ENCODE measurements around the gene TMOD3.

Gene TMOD3

DNA sequence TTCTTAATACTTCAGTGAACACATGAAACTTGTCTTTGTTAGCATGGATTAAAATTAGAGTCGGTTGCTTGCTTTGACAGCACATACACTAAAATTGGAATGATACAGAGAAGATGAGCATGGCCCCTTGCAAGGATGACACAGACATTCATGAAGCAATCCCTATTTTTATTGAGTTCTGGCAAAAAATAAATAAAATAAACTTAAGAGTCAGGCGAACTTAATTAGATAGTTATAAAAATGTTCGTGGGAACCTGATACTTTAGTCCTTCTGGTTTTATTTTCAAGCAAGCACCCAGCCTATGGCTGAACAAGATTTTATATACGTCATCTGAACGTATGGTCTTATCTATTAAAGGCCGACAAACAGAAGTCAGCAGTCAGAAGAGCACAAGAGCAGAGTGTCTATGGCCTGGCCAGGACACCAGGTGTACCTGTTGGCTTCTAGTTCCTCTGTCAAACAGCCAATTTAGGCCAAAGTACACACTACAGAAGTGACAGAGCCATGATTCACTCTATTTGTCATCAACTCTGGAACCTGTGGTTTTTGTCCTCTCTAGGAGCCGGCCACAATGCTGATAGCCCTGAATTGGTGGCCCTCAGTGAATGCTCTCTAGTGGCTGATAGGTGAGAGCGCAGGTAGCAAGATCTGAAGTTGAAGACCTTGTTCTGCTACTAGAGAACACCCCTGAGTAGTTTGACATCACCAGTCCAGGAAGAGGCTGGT is 77.8 kb downstream of the TMOD3 start:
- no peaks in the 10 kb centered on the region for H3K9me3 Mint-ChIP-seq
- peak; percentile 70 for ATAC-seq
- H3K4me1 Mint-ChIP-seq = no peaks in the 10 kb centered on the region
- no peaks in the 10 kb centered on the region for H3K27me3 Mint-ChIP-seq
- H3K4me3 Mint-ChIP-seq = no peak overlapping the region
- no peak for DNase-seq
- H3K27ac Mint-ChIP-seq = no peak overlapping the region

- no peaks in the 10 kb centered on the region for H3K4me1 Mint-ChIP-seq
- no peak overlapping the region for H3K27ac Mint-ChIP-seq
- ATAC-seq (no peak), DNase-seq (no peak)
- no peaks in the 10 kb centered on the region for H3K27me3 Mint-ChIP-seq
- no peaks in the 10 kb centered on the region for H3K9me3 Mint-ChIP-seq
- no peak overlapping the region for H3K4me3 Mint-ChIP-seq
Observed at GRCh38 chr15:51908316-51908715, 78.9 kb downstream of the TMOD3 start.

DNA sequence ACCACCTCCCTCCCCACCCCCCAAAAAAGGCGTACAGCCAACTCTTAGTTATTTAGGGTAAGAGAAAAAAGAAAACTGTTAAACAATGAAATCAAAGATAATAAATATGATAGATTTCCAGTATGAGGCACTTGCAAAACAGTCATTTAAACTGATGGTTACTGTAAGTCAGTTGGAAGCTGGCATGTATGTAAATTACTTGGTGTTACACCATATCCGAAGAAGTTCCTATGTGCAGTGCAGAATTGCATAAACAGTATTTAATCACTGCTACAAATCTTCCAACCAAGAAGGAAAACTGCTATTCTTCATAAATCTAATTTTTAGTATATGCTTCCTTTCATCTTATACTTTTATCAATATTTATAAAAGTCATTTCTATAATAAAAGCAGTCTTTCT is 80.1 kb downstream of the TMOD3 start:
- no peak for ATAC-seq
- Mint-ChIP-seq H3K4me3 (no peak overlapping the region), H3K9me3 (no peaks in the 10 kb centered on the region), H3K27me3 (no peaks in the 10 kb centered on the region), H3K27ac (no peak overlapping the region), H3K4me1 (no peaks in the 10 kb centered on the region)
- DNase-seq = no peak

DNA sequence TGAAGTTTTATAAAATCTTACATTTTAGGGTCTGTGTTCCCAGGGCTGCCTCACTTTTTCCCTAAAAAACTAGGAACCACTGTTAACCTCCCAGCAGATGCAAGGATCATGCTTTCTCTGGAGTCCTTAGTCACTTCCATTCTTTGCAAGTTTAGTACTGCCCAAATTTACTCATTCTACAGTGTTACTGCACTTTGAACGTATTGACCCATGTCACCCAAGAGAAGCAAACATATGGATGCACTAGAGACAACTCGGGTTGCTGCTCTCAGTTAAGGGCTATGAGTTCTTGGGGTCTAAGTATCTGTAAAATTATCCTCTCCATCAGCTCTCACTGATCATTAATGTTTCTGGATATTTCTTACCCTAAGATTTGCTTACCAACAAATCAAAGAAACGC is 83.1 kb downstream of the TMOD3 start:
- ATAC-seq (no peak), DNase-seq (no peak)
- no peaks in the 10 kb centered on the region for H3K27me3 Mint-ChIP-seq
- no peaks in the 10 kb centered on the region for H3K9me3 Mint-ChIP-seq
- no peaks in the 10 kb centered on the region for H3K4me1 Mint-ChIP-seq
- H3K27ac Mint-ChIP-seq = no peak overlapping the region
- no peak overlapping the region for H3K4me3 Mint-ChIP-seq

GRCh38 chr15:51917493-51917892 is 88.0 kb downstream of the TMOD3 start:
- Mint-ChIP-seq H3K27ac (no peak overlapping the region), H3K4me3 (no peak overlapping the region), H3K27me3 (no peaks in the 10 kb centered on the region), H3K4me1 (no peaks in the 10 kb centered on the region), H3K9me3 (no peaks in the 10 kb centered on the region)
- ATAC-seq (no peak), DNase-seq (no peak)

DNA sequence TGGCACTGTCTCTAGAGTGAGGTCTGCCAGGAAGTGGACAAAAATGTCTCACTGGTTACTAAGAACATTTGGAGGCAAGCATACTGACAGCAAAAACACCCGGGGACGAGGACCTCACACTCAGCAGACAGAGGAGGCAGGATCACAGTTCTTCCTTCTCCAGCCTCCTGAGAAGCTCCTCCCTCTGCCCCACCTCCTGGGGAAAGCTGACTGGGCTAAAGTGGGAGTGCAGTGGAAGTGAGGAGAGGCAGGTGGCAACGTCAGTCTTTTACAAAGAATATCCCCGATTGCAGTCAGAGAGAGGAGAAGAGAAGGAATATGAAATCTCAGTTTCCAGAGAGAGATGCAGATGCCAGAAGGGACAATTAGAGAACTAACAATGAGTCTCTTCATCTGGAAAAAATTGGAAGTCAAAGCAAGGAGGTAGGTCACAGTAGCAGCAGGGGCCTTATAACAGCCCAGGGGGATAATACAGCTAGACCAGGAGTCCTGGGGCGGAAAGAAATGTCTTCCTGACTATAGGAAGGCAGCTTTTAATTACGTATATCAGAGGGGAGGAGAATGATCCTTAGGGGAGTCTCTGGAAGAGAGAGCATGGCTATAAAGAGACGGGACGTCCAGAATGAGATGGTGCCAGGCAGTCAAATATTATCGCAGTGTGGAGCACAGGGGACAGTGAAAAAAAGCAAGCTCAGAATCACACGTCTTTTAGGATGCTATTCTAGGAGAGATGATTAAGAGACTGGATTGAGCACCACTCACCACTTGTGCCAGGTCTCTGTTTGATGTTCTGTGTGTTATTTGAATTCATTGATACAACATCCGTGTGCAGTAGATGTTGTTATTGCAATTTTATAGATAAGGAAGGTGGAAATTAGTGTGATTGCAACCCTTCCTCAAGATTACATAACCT is 95.0 kb downstream of the TMOD3 start:
- Mint-ChIP-seq H3K27ac (peak overlapping the region in 1 of 2 donors; percentile 62), H3K27me3 (no peaks in the 10 kb centered on the region), H3K4me3 (no peak overlapping the region), H3K9me3 (no peaks in the 10 kb centered on the region), H3K4me1 (no peaks in the 10 kb centered on the region)
- ATAC-seq (no peak), DNase-seq (no peak)

DNA sequence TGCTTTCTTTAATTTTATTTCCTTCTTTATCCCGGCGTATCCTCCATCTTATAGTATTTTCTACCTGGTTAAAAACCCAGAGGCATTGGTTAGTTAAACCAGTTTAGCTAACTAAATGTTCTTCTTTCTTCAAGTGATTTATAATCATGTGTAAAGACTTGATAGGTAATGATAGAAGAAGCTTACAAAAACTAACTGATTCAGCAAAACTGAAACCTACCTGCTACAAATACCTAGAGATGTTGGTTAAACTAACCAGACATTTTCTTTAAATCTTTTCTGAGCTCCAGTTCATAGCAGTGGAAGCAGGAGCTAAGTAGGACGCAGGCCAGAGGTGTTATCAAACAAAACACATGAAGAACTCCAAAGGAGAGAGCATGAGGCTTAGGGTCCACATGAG is 97.4 kb downstream of the TMOD3 start:
- no peak for DNase-seq
- no peak for ATAC-seq
- Mint-ChIP-seq H3K27ac (no peak overlapping the region), H3K4me1 (no peaks in the 10 kb centered on the region), H3K4me3 (no peak overlapping the region), H3K27me3 (no peaks in the 10 kb centered on the region), H3K9me3 (no peaks in the 10 kb centered on the region)

GRCh38 chr15:51931016-51931415 is 101.6 kb downstream of the TMOD3 start:
- Mint-ChIP-seq H3K27ac (no peak overlapping the region), H3K4me1 (peaks cover 10% of the 10 kb centered on the region), H3K4me3 (no peak overlapping the region), H3K9me3 (no peaks in the 10 kb centered on the region), H3K27me3 (no peaks in the 10 kb centered on the region)
- no peak for ATAC-seq
- DNase-seq = no peak

- H3K4me3 Mint-ChIP-seq = no peak overlapping the region
- H3K27me3 Mint-ChIP-seq = no peaks in the 10 kb centered on the region
- no peaks in the 10 kb centered on the region for H3K9me3 Mint-ChIP-seq
- ATAC-seq (no peak), DNase-seq (no peak)
- peaks cover 10% of the 10 kb centered on the region for H3K4me1 Mint-ChIP-seq
- H3K27ac Mint-ChIP-seq = peak overlapping the region in 1 of 2 donors; percentile 80
Observed at GRCh38 chr15:51931638-51932037, 102.2 kb downstream of the TMOD3 start.

DNA sequence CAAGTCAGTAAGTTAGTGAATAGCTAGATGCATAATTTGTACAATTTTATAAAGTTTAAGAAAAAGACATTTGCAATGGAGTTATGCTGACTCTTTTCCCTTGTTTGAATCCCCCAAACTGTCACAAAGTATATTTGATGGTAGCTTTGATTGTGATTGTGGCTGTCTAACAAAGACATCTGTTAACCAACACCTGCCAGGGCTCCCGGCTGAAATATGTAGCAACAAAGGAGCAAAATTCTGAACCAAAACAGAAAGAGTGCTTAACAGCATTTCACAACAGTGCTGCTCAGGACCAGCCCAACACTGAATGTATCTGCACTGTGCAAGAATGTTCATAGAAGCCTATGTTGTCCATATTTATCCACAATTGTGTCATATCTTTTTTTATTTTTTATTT is 102.7 kb downstream of the TMOD3 start:
- no peaks in the 10 kb centered on the region for H3K27me3 Mint-ChIP-seq
- H3K4me1 Mint-ChIP-seq = peaks cover 10% of the 10 kb centered on the region
- ATAC-seq = no peak
- H3K4me3 Mint-ChIP-seq = no peak overlapping the region
- no peaks in the 10 kb centered on the region for H3K9me3 Mint-ChIP-seq
- H3K27ac Mint-ChIP-seq = no peak overlapping the region
- no peak for DNase-seq

- DNase-seq (no peak), ATAC-seq (peak; percentile 87)
- Mint-ChIP-seq H3K27me3 (no peaks in the 10 kb centered on the region), H3K4me3 (no peak overlapping the region), H3K9me3 (no peaks in the 10 kb centered on the region), H3K27ac (peak overlapping the region; percentile 56 to 87), H3K4me1 (peaks cover 10% of the 10 kb centered on the region)
Observed at GRCh38 chr15:51935466-51936104, 106.1 kb downstream of the TMOD3 start.

GRCh38 chr15:51936105-51936478 is 106.6 kb downstream of the TMOD3 start:
- Mint-ChIP-seq H3K9me3 (no peaks in the 10 kb centered on the region), H3K27ac (peak overlapping the region; percentile 71 to 87)

DNA sequence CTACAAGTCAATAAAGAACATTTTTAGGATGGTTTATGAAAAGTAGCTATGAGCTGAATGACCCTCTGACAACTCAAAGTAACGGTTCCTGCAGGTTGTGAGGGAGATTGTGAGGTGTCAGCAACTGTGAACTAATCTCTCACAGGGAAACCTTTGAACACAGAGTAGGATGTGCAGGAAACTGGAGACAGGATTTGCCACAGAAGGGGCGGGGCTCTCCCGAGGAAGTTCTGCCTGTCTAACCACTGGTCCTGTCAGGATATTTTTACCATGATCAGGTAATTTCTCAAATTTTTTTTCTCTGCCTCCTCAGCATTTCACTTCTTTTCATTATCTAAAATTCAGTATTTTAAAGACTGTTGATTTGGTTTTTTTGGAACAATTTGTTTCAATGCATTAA is 108.8 kb downstream of the TMOD3 start:
- H3K27me3 Mint-ChIP-seq = no peaks in the 10 kb centered on the region
- H3K9me3 Mint-ChIP-seq = no peaks in the 10 kb centered on the region
- H3K4me3 Mint-ChIP-seq = no peak overlapping the region
- H3K4me1 Mint-ChIP-seq = peaks cover 10% of the 10 kb centered on the region
- no peak for ATAC-seq
- H3K27ac Mint-ChIP-seq = no peak overlapping the region
- no peak for DNase-seq

More at GRCh38 chr15:51936105-51936478, 106.6 kb downstream of the TMOD3 start:
- peaks cover 10% of the 10 kb centered on the region for H3K4me1 Mint-ChIP-seq
- H3K4me3 Mint-ChIP-seq = no peak overlapping the region
- no peaks in the 10 kb centered on the region for H3K27me3 Mint-ChIP-seq
- DNase-seq = no peak
- ATAC-seq = no peak

GRCh38 chr15:51939216-51939615 is 109.8 kb downstream of the TMOD3 start:
- no peaks in the 10 kb centered on the region for H3K9me3 Mint-ChIP-seq
- H3K4me3 Mint-ChIP-seq = no peak overlapping the region
- no peak for ATAC-seq
- H3K27me3 Mint-ChIP-seq = no peaks in the 10 kb centered on the region
- peaks cover 10% of the 10 kb centered on the region for H3K4me1 Mint-ChIP-seq
- no peak for DNase-seq
- H3K27ac Mint-ChIP-seq = no peak overlapping the region

DNA sequence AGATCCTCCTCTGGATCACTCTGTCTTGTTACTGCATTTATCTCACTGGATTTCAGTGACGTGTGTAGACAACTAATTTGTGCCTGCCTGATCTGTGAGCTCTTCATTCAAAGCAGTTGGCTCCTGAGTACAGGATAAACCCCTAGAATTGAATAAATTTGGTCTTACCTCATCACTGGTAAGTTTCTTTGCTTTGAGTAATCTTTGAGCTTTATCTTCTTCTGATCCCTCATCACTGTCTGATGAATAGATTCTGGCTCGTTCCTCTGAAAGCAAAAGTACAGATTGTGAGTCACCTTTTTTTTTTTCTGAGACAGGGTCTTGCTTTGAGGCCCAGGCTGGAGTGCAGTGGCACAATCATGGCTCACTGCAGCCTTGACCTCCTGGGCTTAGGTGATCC is 117.7 kb downstream of the TMOD3 start:
- Mint-ChIP-seq H3K27ac (peak overlapping the region in 1 of 2 donors; percentile 80), H3K4me1 (no peaks in the 10 kb centered on the region), H3K9me3 (no peaks in the 10 kb centered on the region), H3K4me3 (no peak overlapping the region), H3K27me3 (no peaks in the 10 kb centered on the region)
- ATAC-seq (no peak), DNase-seq (no peak)

DNA sequence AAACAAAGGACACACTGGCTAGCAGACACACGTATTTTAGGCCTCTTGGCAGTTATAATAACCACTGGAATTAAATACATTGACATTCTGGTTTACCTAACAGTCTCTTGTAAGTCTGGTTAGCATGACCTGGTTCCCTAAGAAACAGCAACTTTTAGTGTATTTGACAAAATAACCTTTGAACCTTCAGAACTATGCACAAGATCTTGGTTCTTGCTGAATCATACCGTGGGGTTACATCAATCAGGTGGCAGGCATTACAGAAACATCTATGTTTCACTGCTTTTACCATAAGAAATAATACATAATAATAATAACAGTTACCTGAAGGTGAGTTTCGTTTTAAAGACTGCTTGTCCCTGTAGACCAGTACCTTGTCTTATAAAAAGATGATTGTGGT is 123.4 kb downstream of the TMOD3 start:
- Mint-ChIP-seq H3K27ac (no peak overlapping the region), H3K4me3 (no peak overlapping the region), H3K4me1 (no peaks in the 10 kb centered on the region), H3K9me3 (no peaks in the 10 kb centered on the region), H3K27me3 (no peaks in the 10 kb centered on the region)
- no peak for DNase-seq
- no peak for ATAC-seq
